ENCODE results near the gene EFNA5.

GRCh38 chr5:107546719-107547118 is 124.0 kb downstream of the EFNA5 start:
- TF ChIP-seq CTCF (conservative IDR thresholded peaks at IDR 0.05) (no peak), EZH2 (IDR thresholded peaks at IDR 0.05; ENCODE audit: low read depth) (no peak)

All from PC-9 (cell line).